HepG2 (cell line): ENCODE measurements around the gene THADA.

Experiments used
- JUND ChIP-seq: sonication (generic); formaldehyde crosslinking; IDR thresholded peaks from 2 replicates; pipeline ENCODE4 v1.8.0; 2022; ENCODE audit warnings: mild to moderate bottlenecking, missing genetic modification reagents
- POLR2A ChIP-seq, 2 experiments: IDR thresholded peaks; 2 replicates each; pipeline ENCODE4 v1.6.1; 2011; ENCODE audit warnings: low read depth in 2 of 2, low read length in 2 of 2, mild to moderate bottlenecking in 1 of 2, moderate library complexity in 1 of 2; ENCODE audit not compliant: insufficient read depth in 1 of 2
- RFX5 ChIP-seq: IDR thresholded peaks from 2 replicates; pipeline ENCODE4 v1.6.1; 2011; ENCODE audit warnings: low read depth, low read length, improper control_type of control experiment
- SRF ChIP-seq: IDR thresholded peaks from 2 replicates; pipeline ENCODE4 v1.6.1; 2011; ENCODE audit warnings: mild to moderate bottlenecking, low read depth, low read length, moderate library complexity
- ZNF180 ChIP-seq: sonication (generic); formaldehyde crosslinking; IDR thresholded peaks from 2 replicates; pipeline ENCODE4 v1.4.0; 2020; ENCODE audit warnings: low read depth, missing genetic modification reagents, borderline replicate concordance

GRCh38 chr2:43333656-43334144 lies 262.1 kb downstream of the THADA start:
- TF ChIP-seq SRF (no peak), RFX5 (no peak), POLR2A (IDR thresholded peaks at IDR 0.05; ENCODE audit: insufficient read depth in 1 of 2, low read depth in 2 of 2, low read length in 2 of 2) (no peak), ZNF180 (no peak), JUND (CRISPR knock-in tag) (no peak)
